A673 (cell line): ENCODE measurements around the gene GOLGB1. TPM values are rescaled to one million over a fixed set of nuclear protein-coding genes. Genes with fewer than 3 reads are reported as not detected.
"Not testable (repeated sequence)": the region's sequence is repeated elsewhere in the genome, so short reads cannot be mapped to it uniquely, and the experiment has no call there.

Experiments used
- BruUV-seq: library from RNA; stranded (reverse); fragments of 400-500 nt; replicated peaks from 2 replicates; lab custom pipeline; 2021; lab: Mats Ljungman, UMichigan
- CTCF ChIA-PET: fragments of 300-600 bp; sonication (Branson Sonifier 250); formaldehyde crosslinking; loops from one replicate; lab custom pipeline; 2022; ENCODE audit warnings: antibody characterized with exemption; lab: Charles Lee
- POLR2A ChIA-PET: fragments of 300-600 bp; sonication (Branson Sonifier 250); formaldehyde crosslinking; loops from one replicate; lab custom pipeline; 2022; ENCODE audit warnings: antibody characterized with exemption; ENCODE audit not compliant: low non-redundant PET; lab: Charles Lee
- DNase-seq: peaks from one replicate; pipeline ENCODE4 v3.0.0-alpha.2; 2015; ENCODE audit warnings: low spot score
- H3K27ac ChIP-seq: fragments of 200-600 bp; sonication (generic); 2 replicates; pipeline ENCODE4 v1.5.1; 2016; ENCODE audit warnings: mixed run types, low read depth, mild to moderate bottlenecking, mixed read lengths, antibody characterized with exemption, low read length; ENCODE audit not compliant: poor library complexity, severe bottlenecking
- H3K27me3 ChIP-seq: fragments of 200-600 bp; sonication (generic); replicated peaks from 2 replicates; pipeline ENCODE4 v1.6.1; 2017; ENCODE audit warnings: mixed run types, low read depth, mild to moderate bottlenecking, mixed read lengths, antibody characterized with exemption, low read length; ENCODE audit not compliant: insufficient read depth, poor library complexity
- H3K36me3 ChIP-seq: fragments of 200-600 bp; sonication (generic); 2 replicates; pipeline ENCODE4 v1.6.1; 2016; ENCODE audit warnings: mixed run types, mild to moderate bottlenecking, mixed read lengths, antibody characterized with exemption, low read length; ENCODE audit not compliant: insufficient read depth, poor library complexity, severe bottlenecking
- H3K4me1 ChIP-seq: fragments of 200-600 bp; sonication (generic); 2 replicates; pipeline ENCODE4 v1.6.1; 2017; ENCODE audit warnings: mixed run types, mild to moderate bottlenecking, mixed read lengths, antibody characterized with exemption, low read length; ENCODE audit not compliant: insufficient read depth, poor library complexity, severe bottlenecking
- H3K4me3 ChIP-seq: fragments of 200-600 bp; sonication (generic); 2 replicates; pipeline ENCODE4 v1.5.1; 2016; ENCODE audit warnings: low read depth, mixed run types, mild to moderate bottlenecking, mixed read lengths, low read length; ENCODE audit not compliant: poor library complexity, severe bottlenecking
- H3K9me3 ChIP-seq: fragments of 200-600 bp; sonication (generic); 2 replicates; pipeline ENCODE4 v1.6.1; 2016; ENCODE audit warnings: mixed run types, low read depth, mild to moderate bottlenecking, mixed read lengths, antibody characterized with exemption, low read length; ENCODE audit not compliant: poor library complexity, severe bottlenecking
- EZH2 ChIP-seq: fragments of 200-600 bp; sonication (generic); IDR thresholded peaks from 2 replicates; pipeline ENCODE4 v1.6.1; 2017; ENCODE audit warnings: borderline replicate concordance, low read depth, mild to moderate bottlenecking, mixed read lengths, antibody characterized with exemption, low read length; ENCODE audit not compliant: poor library complexity, severe bottlenecking
- intact Hi-C: fragments of 100-400 bp; cut with micrococcal nuclease; formaldehyde crosslinking; loops from one replicate; pipeline ENCODE4 v1.10.0; 2022; ENCODE audit not compliant: unreplicated experiment
- total RNA-seq: library from RNA; stranded (reverse); gene quantifications from 2 replicates; pipeline ENCODE4 v1.2.3, GENCODE V29; 2021
- TF ChIP-seq, protein P1 (sequence below): fragments of 300-800, 200-600 bp; sonication (generic); conservative IDR thresholded peaks from 2 replicates; pipeline ENCODE4 v1.5.1; 2017; ENCODE audit warnings: low read depth, mild to moderate bottlenecking, antibody characterized with exemption, low read length, moderate library complexity, mixed read lengths

The GOLGB1 gene
- total RNA-seq, 1 experiment from 2014 or later, result 19.9 TPM

DNA sequence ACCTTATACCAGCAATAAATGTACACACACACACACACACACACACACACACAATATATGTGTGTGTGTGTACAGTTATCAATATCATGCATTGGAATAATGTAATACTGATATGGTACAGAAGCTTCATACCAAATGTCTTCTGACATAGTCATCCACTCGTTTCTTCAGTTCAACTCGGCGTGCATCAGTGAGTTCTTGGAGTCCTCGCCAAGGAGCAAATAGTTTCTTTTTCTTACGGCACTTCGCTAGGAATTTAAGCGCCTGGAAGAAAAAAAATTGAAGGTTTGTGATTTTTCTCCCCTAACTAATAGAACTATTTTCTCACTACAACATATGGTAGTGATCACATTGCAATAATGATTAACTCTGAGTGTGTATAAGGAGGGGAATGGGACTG lies 32.1 kb upstream of the GOLGB1 start:
- H3K36me3 ChIP-seq, result peaks cover 49% of the 10 kb centered on the region
- intact Hi-C loops, result no loop called here
- H3K9me3 ChIP-seq, result no peaks in the 10 kb centered on the region
- H3K4me3 ChIP-seq, result no peak overlapping the region
- no peak for DNase-seq
- no peak overlapping the region for H3K27ac ChIP-seq
- POLR2A ChIA-PET, result no interaction called here
- H3K4me1 ChIP-seq, result no peaks in the 10 kb centered on the region
- TF ChIP-seq EZH2, result no peak
- TF ChIP-seq, protein P1, sequence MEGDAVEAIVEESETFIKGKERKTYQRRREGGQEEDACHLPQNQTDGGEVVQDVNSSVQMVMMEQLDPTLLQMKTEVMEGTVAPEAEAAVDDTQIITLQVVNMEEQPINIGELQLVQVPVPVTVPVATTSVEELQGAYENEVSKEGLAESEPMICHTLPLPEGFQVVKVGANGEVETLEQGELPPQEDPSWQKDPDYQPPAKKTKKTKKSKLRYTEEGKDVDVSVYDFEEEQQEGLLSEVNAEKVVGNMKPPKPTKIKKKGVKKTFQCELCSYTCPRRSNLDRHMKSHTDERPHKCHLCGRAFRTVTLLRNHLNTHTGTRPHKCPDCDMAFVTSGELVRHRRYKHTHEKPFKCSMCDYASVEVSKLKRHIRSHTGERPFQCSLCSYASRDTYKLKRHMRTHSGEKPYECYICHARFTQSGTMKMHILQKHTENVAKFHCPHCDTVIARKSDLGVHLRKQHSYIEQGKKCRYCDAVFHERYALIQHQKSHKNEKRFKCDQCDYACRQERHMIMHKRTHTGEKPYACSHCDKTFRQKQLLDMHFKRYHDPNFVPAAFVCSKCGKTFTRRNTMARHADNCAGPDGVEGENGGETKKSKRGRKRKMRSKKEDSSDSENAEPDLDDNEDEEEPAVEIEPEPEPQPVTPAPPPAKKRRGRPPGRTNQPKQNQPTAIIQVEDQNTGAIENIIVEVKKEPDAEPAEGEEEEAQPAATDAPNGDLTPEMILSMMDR, result no peak
- BruUV-seq, result no TSS peak
- no peaks in the 10 kb centered on the region for H3K27me3 ChIP-seq
- CTCF ChIA-PET, result no interaction called here

DNA sequence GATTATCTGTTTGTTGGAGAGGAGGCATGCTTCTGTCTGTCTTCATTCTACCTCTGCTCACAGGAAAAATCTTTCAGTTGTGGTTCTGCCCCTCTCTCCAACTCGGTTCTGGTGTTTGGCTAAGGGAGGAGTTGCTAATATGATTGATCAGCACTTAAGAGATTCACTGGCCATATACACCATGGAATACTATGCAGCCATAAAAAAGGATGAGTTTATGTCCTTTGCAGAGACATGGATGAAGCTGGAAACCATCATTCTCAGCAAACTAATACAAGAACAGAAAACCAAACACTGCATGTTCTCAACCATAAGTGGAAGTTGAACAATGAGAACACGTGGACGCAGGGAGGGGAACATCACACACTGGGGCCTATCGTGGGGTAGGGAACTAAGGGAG lies 25.6 kb upstream of the GOLGB1 start:
- BruUV-seq, DNase-seq, intact Hi-C loops, CTCF ChIA-PET, H3K4me3 ChIP-seq, H3K4me1 ChIP-seq, H3K27me3 ChIP-seq, H3K9me3 ChIP-seq, POLR2A ChIA-PET, H3K27ac ChIP-seq: not testable (repeated sequence)
- H3K36me3 ChIP-seq, result peaks cover 49% of the 10 kb centered on the region

DNA sequence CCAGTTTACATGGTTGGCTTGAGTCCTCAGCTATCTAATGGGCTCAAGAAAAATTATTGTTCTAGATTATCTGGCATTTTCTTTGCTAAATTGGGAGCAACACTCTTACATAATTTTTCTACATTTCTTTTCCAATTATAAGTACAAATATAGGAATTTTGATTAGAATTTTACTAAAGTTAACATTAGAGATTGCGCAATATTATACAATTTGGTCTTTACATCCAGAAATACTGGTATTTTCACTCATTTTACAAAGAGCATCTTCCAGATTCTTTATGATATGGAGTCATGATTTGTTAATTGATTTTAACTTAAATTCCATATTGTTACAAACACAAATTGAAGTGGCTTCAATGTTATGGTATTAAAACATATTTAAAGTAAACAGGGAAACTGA lies 19.7 kb upstream of the GOLGB1 start:
- H3K9me3 ChIP-seq, result no peaks in the 10 kb centered on the region

DNA sequence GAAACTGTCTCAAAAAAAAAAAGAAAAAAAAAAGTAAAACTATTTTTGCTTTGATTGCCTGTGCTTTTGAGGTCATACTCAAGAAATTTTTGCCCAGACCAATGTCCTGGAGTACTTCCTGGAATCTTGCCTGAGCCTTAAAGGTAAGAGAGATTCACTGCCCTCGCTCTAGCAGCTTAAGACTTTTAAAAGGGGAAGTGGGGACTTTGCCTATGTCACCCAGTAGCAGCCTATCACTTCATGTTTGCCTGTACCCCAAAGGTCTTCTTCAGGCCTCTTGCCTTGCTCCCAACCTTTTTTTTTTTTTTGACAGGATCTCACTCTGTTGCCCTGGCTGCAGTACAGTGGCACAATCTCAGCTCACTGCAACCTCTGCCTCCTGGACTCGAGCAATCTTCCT lies 18.9 kb upstream of the GOLGB1 start:
- no peak for DNase-seq
- ChIA-PET CTCF (no interaction called here), POLR2A (no interaction called here)
- Histone ChIP-seq H3K27me3 (no peaks in the 10 kb centered on the region), H3K36me3 (peaks cover 24% of the 10 kb centered on the region), H3K4me1 (no peaks in the 10 kb centered on the region), H3K4me3 (no peak overlapping the region), H3K9me3 (no peaks in the 10 kb centered on the region), H3K27ac (no peak overlapping the region)
- intact Hi-C loops, result no loop called here
- BruUV-seq, result no TSS peak
- TF ChIP-seq, protein P1, result no peak

More for the DNA sequence above, 19.7 kb upstream of the GOLGB1 start:
- intact Hi-C loops, result no loop called here
- Histone ChIP-seq H3K27me3 (no peaks in the 10 kb centered on the region), H3K36me3 (peaks cover 27% of the 10 kb centered on the region), H3K4me1 (no peaks in the 10 kb centered on the region), H3K27ac (no peak overlapping the region), H3K4me3 (no peak overlapping the region)
- POLR2A ChIA-PET, result no interaction called here
- BruUV-seq, result no TSS peak
- no peak for DNase-seq
- CTCF ChIA-PET, result no interaction called here
- no peak for TF ChIP-seq EZH2
- TF ChIP-seq, protein P1, result no peak
